HS-27A (cell line): Measurements from ENCODE around the gene MKI67.
"Not testable (repeated sequence)": the region's sequence is repeated elsewhere in the genome, so short reads cannot be mapped to it uniquely, and the experiment has no call there.

Experiments used
- DNase-seq: peaks from one replicate; pipeline ENCODE4 v3.0.0-alpha.2; 2012; ENCODE audit warnings: low read depth, missing footprints

The MKI67 gene

GRCh38 chr10:128110339-128110738 lies 15.9 kb downstream of the MKI67 start:
- no peak for DNase-seq

- no peak for DNase-seq
Observed at GRCh38 chr10:128109707-128110106, 16.5 kb downstream of the MKI67 start.

DNA sequence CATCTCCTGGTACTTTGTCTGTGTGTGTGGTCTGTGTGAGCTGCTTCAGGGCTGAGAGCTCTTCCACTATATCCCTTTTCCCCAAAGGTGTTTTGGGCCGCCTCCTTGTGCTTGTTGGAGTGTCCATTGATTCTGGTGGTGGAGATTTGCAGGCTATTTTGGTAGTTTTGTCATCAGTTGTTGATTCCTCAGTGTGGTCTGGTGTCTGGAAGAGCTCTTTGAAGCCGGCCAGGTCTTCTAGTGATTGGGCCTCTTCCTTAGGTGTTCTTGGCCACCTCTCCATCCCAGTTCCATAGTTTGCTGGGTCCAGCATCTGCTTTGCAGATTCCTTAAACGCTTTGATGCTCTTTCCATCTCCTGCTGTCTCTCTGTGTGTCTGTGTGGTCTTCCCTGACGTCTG lies 20.8 kb downstream of the MKI67 start:
- no peak for DNase-seq

GRCh38 chr10:128103229-128103714 lies 23.0 kb downstream of the MKI67 start:
- DNase-seq: no peak

GRCh38 chr10:128102480-128103228 lies 23.6 kb downstream of the MKI67 start:
- no peak for DNase-seq

DNA sequence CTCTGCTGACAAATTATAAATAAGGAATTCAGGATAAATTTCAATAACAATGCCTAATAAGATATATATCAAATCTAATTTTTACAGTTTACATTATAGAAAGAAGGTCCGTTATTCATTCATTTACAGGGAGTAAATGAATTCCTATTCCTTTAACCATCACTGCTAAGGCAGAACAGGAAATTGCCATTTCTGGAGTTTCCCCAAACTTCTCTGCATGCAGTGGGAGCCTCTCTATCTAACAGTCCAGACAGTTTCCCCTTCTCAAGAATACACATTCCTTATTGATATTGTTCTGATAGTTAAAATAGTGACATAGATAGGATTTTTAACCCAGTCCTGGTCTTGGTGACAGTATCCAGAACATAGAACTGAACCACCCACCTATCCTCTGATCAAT lies 24.3 kb downstream of the MKI67 start:
- DNase-seq: no peak

- no peak for DNase-seq
Observed at GRCh38 chr10:128099901-128100300, 26.3 kb downstream of the MKI67 start.

GRCh38 chr10:128098631-128099030 lies 27.6 kb downstream of the MKI67 start:
- DNase-seq: no peak

- no peak for DNase-seq
Observed at GRCh38 chr10:128097783-128098182, 28.4 kb downstream of the MKI67 start.

- no peak for DNase-seq
Observed at GRCh38 chr10:128096486-128097199, 29.6 kb downstream of the MKI67 start.

- no peak for DNase-seq
Observed at GRCh38 chr10:128095753-128096469, 30.3 kb downstream of the MKI67 start.

DNA sequence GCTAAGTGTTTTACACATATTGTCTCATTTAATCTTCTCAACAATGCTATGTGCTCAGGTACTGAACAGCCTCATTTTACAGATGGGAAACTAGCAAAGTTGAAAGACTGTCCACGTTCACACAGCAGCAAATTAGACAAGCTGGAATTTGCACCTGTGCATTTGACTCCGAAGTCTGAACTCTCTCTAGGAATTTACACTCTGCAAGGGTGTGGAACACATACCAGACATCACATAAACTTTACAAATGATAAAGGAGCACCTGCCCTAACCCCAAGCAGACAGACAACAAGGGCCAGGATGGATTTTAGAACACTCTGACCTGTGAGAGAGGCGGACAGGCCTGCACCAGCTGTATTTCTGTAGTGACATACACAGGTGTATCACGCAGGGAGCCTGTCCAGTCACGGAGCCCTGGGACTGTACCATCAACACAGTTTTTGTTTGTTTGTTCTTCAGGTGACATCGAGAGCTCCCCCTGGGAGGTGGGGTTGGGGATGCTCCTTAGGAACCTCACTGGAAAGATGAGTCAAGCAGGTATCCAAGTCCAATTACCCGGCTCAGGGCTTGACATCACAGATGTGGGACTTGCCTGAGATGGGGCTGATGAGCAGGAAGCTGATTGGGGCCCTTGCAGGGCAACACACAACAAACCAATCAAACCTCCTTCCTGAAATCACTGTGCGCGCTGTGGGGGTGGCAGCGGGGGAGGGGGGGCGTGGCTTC lies 31.0 kb downstream of the MKI67 start:
- no peak for DNase-seq

- DNase-seq: not testable (repeated sequence)
Observed at GRCh38 chr10:128094596-128094995, 31.6 kb downstream of the MKI67 start.

DNA sequence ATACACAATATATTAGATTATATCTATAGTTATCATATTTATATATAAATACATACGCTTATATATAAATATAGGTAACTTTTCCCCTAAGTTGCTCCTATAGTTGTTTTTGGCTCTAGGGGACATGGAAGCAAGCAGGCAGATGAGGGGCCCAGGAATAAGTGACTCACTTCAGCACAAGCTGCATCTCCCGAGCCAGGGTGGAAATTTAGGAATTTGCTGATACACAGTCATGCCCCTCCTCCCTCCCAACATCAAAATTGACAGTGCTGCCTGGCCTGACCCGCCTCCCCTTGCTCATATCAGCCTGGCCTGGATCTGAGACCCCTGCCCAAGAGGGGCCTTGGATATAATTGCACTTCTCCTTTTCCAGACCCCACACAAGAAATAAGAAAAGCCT lies 33.8 kb downstream of the MKI67 start:
- DNase-seq: no peak

- no peak for DNase-seq
Observed at GRCh38 chr10:128091636-128092210, 34.5 kb downstream of the MKI67 start.

DNA sequence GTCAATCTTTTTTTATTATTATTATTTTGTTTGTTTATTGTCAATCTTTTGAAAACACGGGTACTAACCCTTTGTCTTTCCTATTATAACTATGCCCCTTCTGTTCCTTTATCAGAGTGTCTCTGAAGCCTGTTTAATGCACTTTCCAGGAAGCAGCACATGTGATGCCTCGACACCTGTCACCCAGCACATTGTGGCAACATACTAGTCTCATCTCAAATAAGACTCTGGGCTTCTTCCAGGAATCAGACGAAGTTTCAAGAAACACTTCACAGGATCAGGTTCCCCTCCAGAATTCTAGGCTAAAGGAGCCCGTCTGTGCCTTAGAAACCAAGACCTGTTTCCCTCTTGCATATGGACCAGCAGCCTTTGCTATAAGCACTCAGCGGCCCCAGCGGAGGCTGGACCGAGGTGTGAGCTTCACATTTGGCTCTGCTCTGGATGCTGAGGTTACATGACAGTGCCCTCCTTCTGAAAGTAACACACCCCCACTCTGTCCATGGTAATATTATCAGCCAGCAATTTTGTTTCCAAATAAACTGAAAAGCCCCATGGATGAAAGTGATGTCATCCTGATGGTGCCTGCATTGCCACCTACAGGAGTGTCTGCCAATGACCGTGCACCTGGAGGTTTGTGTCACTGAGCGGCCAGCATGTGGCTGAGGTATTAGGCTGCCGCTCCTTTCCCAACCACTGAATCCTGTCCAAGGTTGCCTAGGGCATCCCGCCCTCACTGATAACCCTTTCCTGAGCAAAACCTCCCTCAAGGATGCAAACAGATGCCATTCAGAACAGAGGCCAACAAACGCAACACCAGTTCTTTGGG lies 38.1 kb downstream of the MKI67 start:
- no peak for DNase-seq

- DNase-seq: no peak
Observed at GRCh38 chr10:128087146-128087883, 38.9 kb downstream of the MKI67 start.

DNA sequence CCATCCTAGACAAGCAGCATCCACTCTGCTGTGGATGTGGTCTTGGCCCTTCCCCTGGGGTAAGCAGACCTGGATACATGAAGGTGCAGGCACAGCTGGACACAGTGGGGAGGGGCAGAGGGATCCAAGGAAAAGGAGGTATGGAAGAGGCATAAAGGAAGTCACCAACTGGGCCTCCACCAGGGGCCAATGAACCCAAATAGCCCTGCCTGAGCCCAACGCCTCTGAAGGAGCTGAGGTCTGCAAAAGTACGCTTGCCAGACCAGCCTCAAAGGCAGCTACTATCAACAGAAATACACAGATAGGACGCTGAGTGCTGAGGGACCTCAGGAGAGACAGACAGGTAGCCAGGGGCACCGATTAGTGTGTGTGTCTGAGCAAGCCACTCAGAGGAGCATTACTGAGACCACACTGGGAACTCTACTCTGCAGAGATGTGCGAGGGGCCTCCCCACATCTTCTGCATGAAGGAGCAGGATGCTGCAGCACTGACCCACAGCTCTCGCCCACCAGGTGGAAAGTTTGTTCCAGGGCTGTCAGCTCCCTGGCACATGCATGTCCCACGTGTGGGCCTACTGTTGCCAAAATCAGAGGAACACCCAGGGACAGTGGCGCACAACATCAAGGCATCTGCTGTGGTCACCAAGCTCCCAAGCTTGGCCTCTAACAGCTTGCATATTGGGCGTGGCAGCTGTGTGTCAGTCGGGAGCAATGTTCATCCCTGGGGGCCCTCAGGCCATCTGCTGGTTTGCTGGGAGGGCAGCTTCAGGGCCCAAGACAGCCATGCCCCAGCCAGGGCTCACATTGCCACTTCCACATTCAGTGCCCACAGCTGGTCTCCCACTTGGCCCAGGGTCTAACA lies 40.0 kb downstream of the MKI67 start:
- no peak for DNase-seq

GRCh38 chr10:128084991-128085390 lies 41.2 kb downstream of the MKI67 start:
- no peak for DNase-seq
